Loucy (cell line): Measurements from ENCODE around the gene SOD2.

ENCODE experiments used
- H2AFZ ChIP-seq: fragments of 200-600 bp; sonication (generic); 2 replicates; pipeline ENCODE4 v1.6.0; 2016; ENCODE audit warnings: antibody characterized with exemption, mild to moderate bottlenecking, low read length, moderate library complexity
- H3F3A ChIP-seq: fragments of 200-600 bp; 2 replicates; pipeline ENCODE4 v1.6.0; 2016; ENCODE audit warnings: antibody characterized with exemption, low read depth, mild to moderate bottlenecking
- H3K27me3 ChIP-seq: fragments of 200-600 bp; sonication (generic); 2 replicates; pipeline ENCODE4 v1.6.1; 2014; ENCODE audit warnings: low read length, mild to moderate bottlenecking; ENCODE audit not compliant: insufficient read depth, poor library complexity, severe bottlenecking
- H3K36me3 ChIP-seq: fragments of 200-600 bp; sonication (generic); 2 replicates; pipeline ENCODE4 v1.6.1; 2016; ENCODE audit warnings: low read length; ENCODE audit not compliant: insufficient read depth
- H3K4me1 ChIP-seq: fragments of 200-600 bp; sonication (generic); 2 replicates; pipeline ENCODE4 v1.5.1; 2014; ENCODE audit warnings: low read length, mild to moderate bottlenecking; ENCODE audit not compliant: insufficient read depth, poor library complexity, severe bottlenecking
- H3K4me2 ChIP-seq: fragments of 200-600 bp; sonication (generic); 2 replicates; pipeline ENCODE4 v1.6.0; 2014; ENCODE audit warnings: antibody characterized with exemption, low read length, low read depth, mild to moderate bottlenecking; ENCODE audit not compliant: poor library complexity, severe bottlenecking
- H3K4me3 ChIP-seq: fragments of 200-600 bp; sonication (generic); 2 replicates; pipeline ENCODE4 v1.5.1; 2014; ENCODE audit warnings: low read length, mild to moderate bottlenecking, mixed read lengths; ENCODE audit not compliant: poor library complexity, severe bottlenecking
- H3K79me2 ChIP-seq: fragments of 200-600 bp; sonication (generic); 2 replicates; pipeline ENCODE4 v1.6.1; 2014; ENCODE audit warnings: low read length; ENCODE audit not compliant: insufficient read depth
- H3K9ac ChIP-seq: fragments of 200-600 bp; sonication (generic); 2 replicates; pipeline ENCODE4 v1.6.0; 2014; ENCODE audit warnings: mild to moderate bottlenecking, low read depth, low read length, moderate library complexity; ENCODE audit not compliant: poor library complexity, severe bottlenecking
- H3K9me2 ChIP-seq: fragments of 200-600 bp; sonication (generic); replicated peaks from 2 replicates; pipeline ENCODE4 v1.6.1; 2016; ENCODE audit warnings: low read depth, low read length, mixed read lengths
- H3K9me3 ChIP-seq: fragments of 200-600 bp; sonication (generic); 2 replicates; pipeline ENCODE4 v1.6.1; 2014; ENCODE audit warnings: mild to moderate bottlenecking, antibody characterized with exemption, low read length, low read depth; ENCODE audit not compliant: insufficient read depth
- H4K20me1 ChIP-seq: fragments of 200-600 bp; sonication (generic); 2 replicates; pipeline ENCODE4 v1.6.0; 2014; ENCODE audit warnings: antibody characterized with exemption, low read length, mild to moderate bottlenecking; ENCODE audit not compliant: insufficient read depth, poor library complexity, severe bottlenecking
- CTCF ChIP-seq: fragments of 200-600 bp; sonication (generic); conservative IDR thresholded peaks from 2 replicates; pipeline ENCODE4 v1.5.1; 2014; ENCODE audit warnings: mild to moderate bottlenecking, antibody characterized with exemption, low read length
- EZH2phosphoT487 ChIP-seq: fragments of 200-600 bp; IDR thresholded peaks from 2 replicates; pipeline ENCODE4 v1.6.1; 2018; ENCODE audit warnings: antibody characterized with exemption, mild to moderate bottlenecking, moderate library complexity, borderline replicate concordance

Gene SOD2

GRCh38 chr6:159682295-159682694 is 10.7 kb downstream of the SOD2 start:
- H3K4me3 ChIP-seq: peak overlapping the region; percentile 36
- H3K79me2 ChIP-seq: peaks cover 17% of the 10 kb centered on the region
- peaks cover 48% of the 10 kb centered on the region for H3K4me1 ChIP-seq
- peaks cover 10% of the 10 kb centered on the region; the same call in 1 of the 2 replicates for H3F3A ChIP-seq
- TF ChIP-seq EZH2phosphoT487 (no peak), CTCF (no peak)
- H3K9me3 ChIP-seq: no peaks in the 10 kb centered on the region
- H3K36me3 ChIP-seq: peaks cover 7% of the 10 kb centered on the region; the same call in 1 of the 2 replicates
- no peaks in the 10 kb centered on the region for H3K9me2 ChIP-seq
- H4K20me1 ChIP-seq: no peaks in the 10 kb centered on the region
- peak overlapping the region; percentile 42 for H3K4me2 ChIP-seq
- H3K27me3 ChIP-seq: no peaks in the 10 kb centered on the region
- peak overlapping the region; percentile 38 for H3K9ac ChIP-seq
- H2AFZ ChIP-seq: no peak overlapping the region

GRCh38 chr6:159681191-159681880 is 11.7 kb downstream of the SOD2 start:
- H3K36me3 ChIP-seq: peaks cover 7% of the 10 kb centered on the region; the same call in 1 of the 2 replicates
- no peak overlapping the region for H2AFZ ChIP-seq
- H3K4me3 ChIP-seq: peak overlapping the region; percentile 36
- H3K9ac ChIP-seq: no peak overlapping the region
- H3K27me3 ChIP-seq: no peaks in the 10 kb centered on the region
- H3K4me2 ChIP-seq: peak overlapping the region; percentile 42
- no peaks in the 10 kb centered on the region for H4K20me1 ChIP-seq
- no peaks in the 10 kb centered on the region for H3K9me3 ChIP-seq
- no peaks in the 10 kb centered on the region for H3K9me2 ChIP-seq
- TF ChIP-seq CTCF (no peak), EZH2phosphoT487 (no peak)
- H3F3A ChIP-seq: 0 out of 2 replicates have a peak, but pooled peaks cover under 1% of the 10 kb centered on the region
- peaks cover 40% of the 10 kb centered on the region for H3K4me1 ChIP-seq
- H3K79me2 ChIP-seq: peaks cover 17% of the 10 kb centered on the region

GRCh38 chr6:159680104-159680503 is 12.9 kb downstream of the SOD2 start:
- Histone ChIP-seq H3K4me1 (peaks cover 30% of the 10 kb centered on the region), H3K27me3 (no peaks in the 10 kb centered on the region), H3K9me3 (no peaks in the 10 kb centered on the region), H3K4me2 (no peak overlapping the region), H2AFZ (no peak overlapping the region), H3K36me3 (peaks cover 7% of the 10 kb centered on the region; the same call in 1 of the 2 replicates), H3K9ac (no peak overlapping the region), H3F3A (no peaks in the 10 kb centered on the region), H3K4me3 (no peak overlapping the region), H3K9me2 (no peaks in the 10 kb centered on the region), H3K79me2 (peaks cover 9% of the 10 kb centered on the region), H4K20me1 (no peaks in the 10 kb centered on the region)
- TF ChIP-seq EZH2phosphoT487 (no peak), CTCF (no peak)
